Glutamatergic neuron (in vitro differentiated cells): ENCODE data around the gene PLA2G2C. TPM values are rescaled to one million over a fixed set of nuclear protein-coding genes. Genes with fewer than 3 reads are reported as not detected.

ENCODE experiments used
- DNase-seq: peaks from one replicate; pipeline ENCODE4 v3.0.0; 2022
- H3K27ac Mint-ChIP-seq: one replicate; pipeline ENCODE4 v1.8.0; 2020; ENCODE audit warnings: mild to moderate bottlenecking, mixed read lengths, inconsistent platforms; ENCODE audit not compliant: unreplicated experiment
- H3K27me3 Mint-ChIP-seq: one replicate; pipeline ENCODE4 v1.8.0; 2020; ENCODE audit warnings: mild to moderate bottlenecking, moderate library complexity, mixed read lengths, inconsistent platforms; ENCODE audit not compliant: unreplicated experiment
- H3K36me3 Mint-ChIP-seq: one replicate; pipeline ENCODE4 v1.8.0; 2020; ENCODE audit warnings: mild to moderate bottlenecking, mixed read lengths, inconsistent platforms; ENCODE audit not compliant: unreplicated experiment
- H3K4me1 Mint-ChIP-seq: one replicate; pipeline ENCODE4 v1.8.0; 2020; ENCODE audit warnings: mild to moderate bottlenecking, low read depth, mixed read lengths, inconsistent platforms; ENCODE audit not compliant: unreplicated experiment
- H3K4me3 Mint-ChIP-seq: one replicate; pipeline ENCODE4 v1.8.0; 2020; ENCODE audit warnings: mild to moderate bottlenecking, mixed read lengths, inconsistent platforms; ENCODE audit not compliant: unreplicated experiment
- H3K9me3 Mint-ChIP-seq: one replicate; pipeline ENCODE4 v1.8.0; 2020; ENCODE audit warnings: mild to moderate bottlenecking, moderate library complexity, mixed read lengths, inconsistent platforms; ENCODE audit not compliant: unreplicated experiment
- CTCF ChIP-seq: fragments of 200-600 bp; sonication (generic); IDR thresholded peaks from one replicate; pipeline ENCODE4 v1.5.0; 2021; ENCODE audit not compliant: partially characterized antibody, unreplicated experiment
- total RNA-seq: library from RNA; stranded (reverse); fragmentation: NEBNext Ultra II Directional; extraction: Animal tissue kit (Norgen Biotek cat#: 25700); gene quantifications from one replicate; pipeline ENCODE4 v1.2.1, GENCODE V29; 2021; ENCODE audit not compliant: unreplicated experiment

Gene PLA2G2C
- total RNA-seq, 1 donor from 2014 or later, result not detected

GRCh38 chr1:20126806-20127440 lies 59.4 kb downstream of the PLA2G2C start:
- Mint-ChIP-seq H3K27me3 (no peaks in the 10 kb centered on the region), H3K9me3 (peaks cover 4% of the 10 kb centered on the region), H3K36me3 (no peaks in the 10 kb centered on the region), H3K4me1 (no peaks in the 10 kb centered on the region), H3K4me3 (no peak overlapping the region), H3K27ac (no peak overlapping the region)
- no peak for TF ChIP-seq CTCF
- DNase-seq, result no peak

- Mint-ChIP-seq H3K27me3 (no peaks in the 10 kb centered on the region), H3K36me3 (no peaks in the 10 kb centered on the region), H3K4me1 (no peaks in the 10 kb centered on the region), H3K4me3 (no peak overlapping the region), H3K27ac (no peak overlapping the region), H3K9me3 (peaks cover 2% of the 10 kb centered on the region)
- no peak for TF ChIP-seq CTCF
- no peak for DNase-seq
Measured at GRCh38 chr1:20126041-20126805, 60.1 kb downstream of the PLA2G2C start.

- no peak overlapping the region for H3K27ac Mint-ChIP-seq
- no peak for TF ChIP-seq CTCF
- H3K9me3 Mint-ChIP-seq, result peaks cover 3% of the 10 kb centered on the region
- DNase-seq, result no peak
- H3K36me3 Mint-ChIP-seq, result no peaks in the 10 kb centered on the region
- no peaks in the 10 kb centered on the region for H3K27me3 Mint-ChIP-seq
- H3K4me3 Mint-ChIP-seq, result no peak overlapping the region
- no peaks in the 10 kb centered on the region for H3K4me1 Mint-ChIP-seq
Measured at GRCh38 chr1:20125100-20125499, 61.2 kb downstream of the PLA2G2C start.

DNA sequence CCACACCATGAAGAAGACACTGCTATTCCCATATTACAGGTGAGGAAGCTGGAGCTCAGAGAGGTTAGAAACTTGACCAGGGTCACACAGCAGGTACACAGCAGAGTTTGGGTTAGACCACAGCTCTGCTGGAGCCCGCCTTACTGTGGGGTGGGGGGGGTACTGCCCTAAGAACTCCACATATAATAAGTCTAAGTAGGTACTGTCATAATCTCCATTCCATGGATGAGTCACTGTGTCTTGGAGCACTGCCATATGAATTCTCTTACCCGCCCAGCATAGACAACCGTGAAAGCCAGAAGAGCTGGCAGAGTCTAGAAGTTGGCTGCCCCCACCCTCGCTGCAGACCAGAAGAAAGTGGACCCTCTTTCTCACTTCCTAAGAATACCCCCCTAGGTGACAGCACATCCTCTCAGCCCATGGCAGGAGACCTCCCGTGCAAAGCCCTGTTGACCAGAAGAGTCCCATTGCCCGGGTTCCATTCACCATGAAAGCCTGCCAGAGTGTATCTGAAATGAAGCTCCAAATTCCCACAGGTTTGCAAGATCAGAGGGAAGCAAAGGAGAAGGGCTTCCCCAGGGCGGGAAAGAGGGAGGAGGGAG lies 61.8 kb downstream of the PLA2G2C start:
- H3K4me3 Mint-ChIP-seq, result no peak overlapping the region
- H3K9me3 Mint-ChIP-seq, result peaks cover 4% of the 10 kb centered on the region
- H3K4me1 Mint-ChIP-seq, result no peaks in the 10 kb centered on the region
- H3K27ac Mint-ChIP-seq, result no peak overlapping the region
- H3K27me3 Mint-ChIP-seq, result peaks cover 1% of the 10 kb centered on the region
- no peaks in the 10 kb centered on the region for H3K36me3 Mint-ChIP-seq
- no peak for DNase-seq
- no peak for TF ChIP-seq CTCF
